GM19240 (cell line): ENCODE measurements around the gene PIGZ.
"Not testable (repeated sequence)": the region's sequence is repeated elsewhere in the genome, so short reads cannot be mapped to it uniquely, and the experiment has no call there.

Experiments
- DNase-seq: peaks from one replicate; pipeline ENCODE4 v3.0.0; 2011; ENCODE audit warnings: low spot score; ENCODE audit not compliant: insufficient read length

Gene PIGZ

GRCh38 chr3:196949750-196950149 is 18.9 kb downstream of the PIGZ start:
- DNase-seq = no peak

GRCh38 chr3:196949285-196949619 is 19.4 kb downstream of the PIGZ start:
- DNase-seq = no peak

- no peak for DNase-seq
Observed at GRCh38 chr3:196948442-196949284, 20.0 kb downstream of the PIGZ start.

- DNase-seq = no peak
Observed at GRCh38 chr3:196947860-196948441, 20.7 kb downstream of the PIGZ start.

- DNase-seq = no peak
Observed at GRCh38 chr3:196947136-196947859, 21.3 kb downstream of the PIGZ start.

GRCh38 chr3:196944037-196944790 is 24.4 kb downstream of the PIGZ start:
- not testable (repeated sequence) for DNase-seq

GRCh38 chr3:196942915-196943277 is 25.7 kb downstream of the PIGZ start:
- DNase-seq = no peak

- DNase-seq = peak; percentile 89
Observed at GRCh38 chr3:196942226-196942914, 26.3 kb downstream of the PIGZ start, which contains the start of gene NCBP2. TSS of gene NCBP2 (minus strand) at chr3:196942528. CDS start at chr3:196942503, 25 bp downstream.

- no peak for DNase-seq
Observed at GRCh38 chr3:196941729-196942225, 26.9 kb downstream of the PIGZ start.

- DNase-seq = no peak
Observed at GRCh38 chr3:196938576-196938975, 30.1 kb downstream of the PIGZ start.

GRCh38 chr3:196938124-196938523 is 30.5 kb downstream of the PIGZ start:
- no peak for DNase-seq

GRCh38 chr3:196936288-196936687 is 32.3 kb downstream of the PIGZ start:
- DNase-seq = no peak

- DNase-seq = no peak
Observed at GRCh38 chr3:196932600-196932999, 36.0 kb downstream of the PIGZ start.

- no peak for DNase-seq
Observed at GRCh38 chr3:196931828-196932587, 36.6 kb downstream of the PIGZ start.

- DNase-seq = no peak
Observed at GRCh38 chr3:196931157-196931556, 37.5 kb downstream of the PIGZ start.

- DNase-seq = no peak
Observed at GRCh38 chr3:196927571-196928453, 40.8 kb downstream of the PIGZ start.

- DNase-seq = no peak
Observed at GRCh38 chr3:196920733-196921132, 47.9 kb downstream of the PIGZ start.

GRCh38 chr3:196918968-196919367 is 49.7 kb downstream of the PIGZ start:
- DNase-seq = no peak

- no peak for DNase-seq
Observed at GRCh38 chr3:196916995-196917394, 51.6 kb downstream of the PIGZ start.
